GM13976 (cell line): ENCODE results near the gene SLC22A17.
"Not testable (repeated sequence)": the region's sequence is repeated elsewhere in the genome, so short reads cannot be mapped to it uniquely, and the experiment has no call there.

Experiments
- DNase-seq: peaks from one replicate; pipeline ENCODE4 v3.0.0; 2012; ENCODE audit warnings: low spot score
- in situ Hi-C: fragments of 300-500 bp; cut with MboI; formaldehyde crosslinking; loops from one replicate; pipeline ENCODE4 v1.12.0; 2022; ENCODE audit warnings: low sequenced_read_pairs, mixed read lengths, inconsistent platforms; ENCODE audit not compliant: unreplicated experiment
- TF ChIP-seq, protein P1 (sequence below): IDR thresholded peaks from 2 replicates; pipeline ENCODE4 v1.5.1; 2012; ENCODE audit warnings: borderline replicate concordance, mild to moderate bottlenecking; ENCODE audit not compliant: insufficient read depth; ENCODE audit errors: extremely low read depth, missing control alignments, control extremely low read depth

Gene SLC22A17

DNA sequence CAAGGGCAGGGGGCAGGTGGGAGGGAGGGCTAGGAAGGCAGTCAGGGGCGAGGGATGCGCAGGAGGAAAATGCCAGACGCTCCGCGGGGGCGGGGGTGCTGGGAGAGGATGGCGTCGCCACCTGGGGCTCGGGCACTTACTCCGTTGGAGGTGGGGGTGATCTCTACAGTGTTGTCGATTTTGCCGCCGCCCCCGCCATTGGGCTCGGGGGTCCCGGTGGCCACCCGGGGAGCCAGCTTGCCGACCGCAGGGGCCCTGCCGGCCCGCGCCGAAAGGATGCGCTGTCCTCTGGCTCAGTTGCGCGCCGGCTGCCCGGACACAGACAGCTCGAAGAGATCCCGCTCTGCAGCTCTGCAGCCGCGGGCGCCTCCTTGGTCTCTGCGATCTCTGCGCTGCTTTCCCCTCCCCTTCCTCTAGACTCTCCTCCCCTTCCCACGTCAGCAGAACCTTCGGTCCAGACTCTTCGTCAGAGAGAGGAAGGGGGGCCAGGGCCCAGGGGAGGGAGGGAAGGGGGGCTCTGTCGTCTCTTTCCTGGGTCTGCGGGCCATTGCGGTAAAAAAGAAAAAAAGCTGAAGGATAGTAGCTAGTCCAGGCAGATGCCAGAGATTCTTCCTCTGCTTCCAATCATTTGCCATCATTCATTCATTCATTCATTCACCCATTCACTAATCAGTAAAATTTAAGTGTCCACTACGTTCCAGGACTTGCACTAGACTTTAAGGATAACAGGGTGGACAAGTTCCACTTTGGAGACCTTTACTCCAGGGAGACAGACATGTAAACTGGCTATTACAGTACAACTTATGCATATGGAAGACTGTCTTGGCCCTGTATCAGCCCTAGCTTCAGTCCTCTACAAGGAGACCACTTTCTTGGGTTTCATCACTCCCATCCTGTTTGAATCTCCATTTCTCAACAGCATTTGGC, at the start of gene SLC22A17:
Gene SLC22A17, minus strand, starts transcription at position 382 of the 927 bp plus-strand sequence.
- TF ChIP-seq, protein P1, sequence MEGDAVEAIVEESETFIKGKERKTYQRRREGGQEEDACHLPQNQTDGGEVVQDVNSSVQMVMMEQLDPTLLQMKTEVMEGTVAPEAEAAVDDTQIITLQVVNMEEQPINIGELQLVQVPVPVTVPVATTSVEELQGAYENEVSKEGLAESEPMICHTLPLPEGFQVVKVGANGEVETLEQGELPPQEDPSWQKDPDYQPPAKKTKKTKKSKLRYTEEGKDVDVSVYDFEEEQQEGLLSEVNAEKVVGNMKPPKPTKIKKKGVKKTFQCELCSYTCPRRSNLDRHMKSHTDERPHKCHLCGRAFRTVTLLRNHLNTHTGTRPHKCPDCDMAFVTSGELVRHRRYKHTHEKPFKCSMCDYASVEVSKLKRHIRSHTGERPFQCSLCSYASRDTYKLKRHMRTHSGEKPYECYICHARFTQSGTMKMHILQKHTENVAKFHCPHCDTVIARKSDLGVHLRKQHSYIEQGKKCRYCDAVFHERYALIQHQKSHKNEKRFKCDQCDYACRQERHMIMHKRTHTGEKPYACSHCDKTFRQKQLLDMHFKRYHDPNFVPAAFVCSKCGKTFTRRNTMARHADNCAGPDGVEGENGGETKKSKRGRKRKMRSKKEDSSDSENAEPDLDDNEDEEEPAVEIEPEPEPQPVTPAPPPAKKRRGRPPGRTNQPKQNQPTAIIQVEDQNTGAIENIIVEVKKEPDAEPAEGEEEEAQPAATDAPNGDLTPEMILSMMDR: no peak
- in situ Hi-C loops: no loop called here
- peak; percentile 61 for DNase-seq

DNA sequence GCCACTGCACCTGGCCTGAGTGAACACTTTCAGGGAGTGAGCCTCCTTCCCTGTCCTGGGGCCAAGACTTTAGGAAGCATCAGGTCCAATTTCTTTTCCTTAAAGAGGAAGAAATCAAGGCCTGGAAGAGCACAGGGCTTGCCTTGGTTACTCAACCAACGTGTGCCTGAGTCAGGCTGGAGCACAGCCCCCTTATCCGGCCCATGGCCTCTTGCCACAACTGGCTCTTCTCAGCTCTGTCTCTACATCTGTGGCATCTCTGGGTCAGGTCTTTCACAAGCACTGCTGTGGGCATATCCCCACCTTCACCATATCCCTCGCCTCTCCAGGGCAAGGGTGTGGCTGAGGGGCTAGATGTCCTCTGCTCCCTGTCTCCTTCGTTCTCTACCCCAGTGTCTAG, 48.6 kb upstream of the SLC22A17 start:
- in situ Hi-C loops: no loop called here
- no peak for DNase-seq
- TF ChIP-seq, protein P1: no peak

DNA sequence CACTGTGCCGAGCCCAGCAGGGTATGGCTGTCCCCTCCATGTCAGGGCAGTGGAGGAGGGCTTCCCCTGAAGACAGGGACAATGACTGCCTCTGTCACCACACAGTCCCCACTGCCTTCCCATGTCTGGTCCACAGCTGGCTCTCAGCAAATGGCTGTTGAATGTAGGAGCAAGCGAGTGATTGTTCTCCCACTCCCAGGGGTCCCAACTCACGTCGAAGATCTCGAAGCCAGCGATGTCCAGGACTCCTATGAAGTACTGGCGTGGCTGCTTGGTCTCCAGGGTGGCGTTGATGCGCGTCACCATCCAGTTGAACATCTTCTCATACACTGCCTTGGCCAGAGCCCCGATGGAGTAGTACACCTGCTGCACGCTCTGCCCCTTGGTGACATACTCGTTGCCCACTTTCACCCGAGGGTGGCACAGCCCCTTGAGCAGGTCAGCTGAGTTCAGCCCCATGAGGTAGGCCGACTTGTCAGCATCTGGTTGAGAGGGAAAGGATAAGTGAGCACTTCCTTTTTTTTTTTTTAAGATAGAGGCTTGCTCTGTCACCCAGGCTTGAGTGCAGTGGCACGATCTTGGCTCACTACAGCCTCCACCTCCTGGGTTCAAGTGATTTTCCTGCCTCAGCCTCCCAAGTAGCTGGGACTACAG, 47.9 kb upstream of the SLC22A17 start:
- DNase-seq, in situ Hi-C loops: not testable (repeated sequence)

DNA sequence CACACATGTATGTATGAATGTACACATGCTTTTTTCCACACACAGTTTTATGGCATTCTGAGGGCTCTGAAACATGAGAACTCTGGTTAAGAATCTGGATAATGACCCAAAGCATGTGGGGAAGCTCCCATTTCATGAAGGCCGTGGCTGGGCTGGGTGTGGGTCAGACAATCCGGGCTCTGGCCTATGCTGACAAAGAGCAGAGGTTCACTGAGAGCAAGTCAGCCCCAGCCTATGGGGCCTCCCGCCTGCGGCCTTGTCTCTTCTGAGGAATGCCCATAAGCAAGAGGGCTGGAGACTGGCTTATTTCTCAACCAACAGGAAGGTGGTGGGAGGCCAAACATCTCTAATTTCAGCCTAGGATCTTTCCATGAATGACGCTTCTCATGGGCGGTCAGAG, 46.9 kb upstream of the SLC22A17 start:
- TF ChIP-seq, protein P1: no peak
- no peak for DNase-seq
- in situ Hi-C loops: no loop called here

DNA sequence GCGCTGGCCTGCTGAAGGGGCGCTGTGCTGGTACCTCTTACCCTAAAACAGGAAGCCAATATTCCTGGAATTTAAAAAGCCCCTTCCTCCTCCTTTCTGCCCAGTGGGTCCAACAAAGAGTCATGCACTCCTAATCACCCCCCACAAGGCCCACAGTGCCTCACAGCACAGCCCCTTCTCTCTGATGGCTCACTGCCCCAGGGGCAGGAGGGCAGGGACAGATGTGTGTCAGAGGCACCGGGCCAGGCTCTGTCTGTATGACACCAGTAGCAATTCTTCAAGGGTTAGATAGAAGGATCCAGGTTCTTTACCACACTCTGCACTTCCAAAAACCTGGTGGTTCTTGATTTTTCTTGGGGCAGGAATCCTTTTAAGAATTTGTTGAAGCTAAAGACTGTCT, 46.4 kb upstream of the SLC22A17 start:
- DNase-seq: no peak
- TF ChIP-seq, protein P1: no peak
- in situ Hi-C loops: no loop called here

DNA sequence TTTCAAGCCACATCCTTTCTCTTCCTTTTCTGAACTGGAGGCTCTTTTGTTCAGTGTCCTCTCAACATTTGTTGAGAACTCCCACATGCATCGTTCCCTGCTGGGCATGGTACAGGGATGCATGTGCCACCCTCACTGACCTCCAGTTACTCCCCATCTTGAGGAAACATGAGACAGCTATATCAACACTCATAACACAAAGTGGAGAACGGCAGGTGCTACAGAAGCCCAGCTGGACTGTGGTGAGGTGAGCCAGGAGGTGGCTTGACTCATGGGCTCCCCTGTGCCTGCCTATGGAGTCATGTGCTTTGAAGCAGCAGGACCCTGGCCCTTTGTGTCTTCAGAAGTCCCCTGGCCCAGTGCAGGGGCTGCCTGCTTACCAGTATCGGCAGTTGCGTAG, 45.7 kb upstream of the SLC22A17 start:
- in situ Hi-C loops: no loop called here
- TF ChIP-seq, protein P1: no peak
- no peak for DNase-seq
